ENCODE results near the gene RMDN3. TPM values are rescaled to one million over a fixed set of nuclear protein-coding genes. Genes with fewer than 3 reads are reported as not detected.

RMDN3 gene
- total RNA-seq, 1 donor = 19.9 TPM

DNA sequence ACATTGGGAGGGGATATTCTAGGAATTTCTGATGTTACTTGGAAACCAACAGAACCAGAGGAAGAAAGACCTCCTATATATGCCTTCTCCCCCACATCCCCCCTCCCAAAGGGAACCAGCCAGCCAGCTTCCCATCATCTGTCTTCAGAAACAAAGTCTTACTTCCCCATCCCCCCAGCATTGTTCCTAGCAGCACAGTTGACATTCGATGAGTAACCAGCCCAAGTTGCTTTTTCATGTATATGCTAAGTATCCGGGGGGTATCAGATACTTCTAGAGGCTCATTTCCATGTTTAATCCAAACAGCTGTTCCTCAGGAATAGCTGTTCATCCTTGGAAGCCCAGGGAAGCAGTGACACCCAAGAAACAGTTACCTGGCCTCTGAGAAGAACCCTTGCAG is 16.0 kb downstream of the RMDN3 start:
- no peaks in the 10 kb centered on the region for H3K9me3 ChIP-seq (ENCODE audit: low read depth, low read length)
- H3K79me2 ChIP-seq (ENCODE audit: insufficient read depth, low read length) = no peaks in the 10 kb centered on the region
- no peak overlapping the region for H3K4me3 ChIP-seq (ENCODE audit: insufficient read depth, low read length)
- no peak overlapping the region for H2AFZ ChIP-seq (ENCODE audit: low read length)
- TF ChIP-seq, protein P1, sequence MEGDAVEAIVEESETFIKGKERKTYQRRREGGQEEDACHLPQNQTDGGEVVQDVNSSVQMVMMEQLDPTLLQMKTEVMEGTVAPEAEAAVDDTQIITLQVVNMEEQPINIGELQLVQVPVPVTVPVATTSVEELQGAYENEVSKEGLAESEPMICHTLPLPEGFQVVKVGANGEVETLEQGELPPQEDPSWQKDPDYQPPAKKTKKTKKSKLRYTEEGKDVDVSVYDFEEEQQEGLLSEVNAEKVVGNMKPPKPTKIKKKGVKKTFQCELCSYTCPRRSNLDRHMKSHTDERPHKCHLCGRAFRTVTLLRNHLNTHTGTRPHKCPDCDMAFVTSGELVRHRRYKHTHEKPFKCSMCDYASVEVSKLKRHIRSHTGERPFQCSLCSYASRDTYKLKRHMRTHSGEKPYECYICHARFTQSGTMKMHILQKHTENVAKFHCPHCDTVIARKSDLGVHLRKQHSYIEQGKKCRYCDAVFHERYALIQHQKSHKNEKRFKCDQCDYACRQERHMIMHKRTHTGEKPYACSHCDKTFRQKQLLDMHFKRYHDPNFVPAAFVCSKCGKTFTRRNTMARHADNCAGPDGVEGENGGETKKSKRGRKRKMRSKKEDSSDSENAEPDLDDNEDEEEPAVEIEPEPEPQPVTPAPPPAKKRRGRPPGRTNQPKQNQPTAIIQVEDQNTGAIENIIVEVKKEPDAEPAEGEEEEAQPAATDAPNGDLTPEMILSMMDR (IDR thresholded peaks at IDR 0.05; ENCODE audit: extremely low read depth, low read depth, low read length) = no peak
- H3K27me3 ChIP-seq (ENCODE audit: insufficient read depth, low read length) = no peaks in the 10 kb centered on the region
- H3K4me2 ChIP-seq (ENCODE audit: insufficient read depth, low read length) = no peak overlapping the region
- peaks cover 4% of the 10 kb centered on the region for H4K20me1 ChIP-seq (ENCODE audit: insufficient read depth, low read length)
- H3K27ac ChIP-seq (ENCODE audit: low read depth, low read length) = no peak overlapping the region
- peaks cover 83% of the 10 kb centered on the region for H3K36me3 ChIP-seq (ENCODE audit: insufficient read depth, low read length)
- no peak for DNase-seq (ENCODE audit: insufficient read length, low spot score, missing footprints)
- peaks cover 8% of the 10 kb centered on the region for H3K4me1 ChIP-seq (ENCODE audit: insufficient read depth, low read length)

DNA sequence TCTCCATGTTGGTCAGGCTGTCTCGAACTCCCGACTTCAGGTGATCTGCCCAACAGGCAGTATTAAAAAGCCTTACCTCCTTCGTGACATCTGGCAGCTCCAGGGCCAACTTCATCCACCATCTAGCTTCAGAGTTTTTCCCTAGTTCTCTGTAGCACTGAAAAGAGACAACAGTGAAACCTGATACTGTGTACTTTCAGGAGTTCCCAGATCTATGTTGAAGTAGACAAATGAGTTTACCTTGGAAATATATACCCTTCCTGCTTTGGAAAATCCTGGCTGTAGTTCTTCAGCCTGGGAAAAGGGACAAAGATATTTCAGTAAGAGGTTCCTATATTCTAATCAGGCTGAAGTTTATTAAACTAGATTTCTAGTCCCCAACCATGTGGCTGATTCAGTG is 18.0 kb downstream of the RMDN3 start:
- TF ChIP-seq, protein P1 (IDR thresholded peaks at IDR 0.05; ENCODE audit: extremely low read depth, low read depth, low read length) = no peak
- Histone ChIP-seq H3K9me3 (ENCODE audit: low read depth, low read length) (no peaks in the 10 kb centered on the region), H4K20me1 (ENCODE audit: insufficient read depth, low read length) (no peaks in the 10 kb centered on the region), H3K4me1 (ENCODE audit: insufficient read depth, low read length) (no peaks in the 10 kb centered on the region), H3K79me2 (ENCODE audit: insufficient read depth, low read length) (no peaks in the 10 kb centered on the region), H3K27ac (ENCODE audit: low read depth, low read length) (no peak overlapping the region), H3K4me2 (ENCODE audit: insufficient read depth, low read length) (no peak overlapping the region), H3K4me3 (ENCODE audit: insufficient read depth, low read length) (no peak overlapping the region), H2AFZ (ENCODE audit: low read length) (no peak overlapping the region), H3K27me3 (ENCODE audit: insufficient read depth, low read length) (no peaks in the 10 kb centered on the region), H3K36me3 (ENCODE audit: insufficient read depth, low read length) (peaks cover 73% of the 10 kb centered on the region)
- DNase-seq (ENCODE audit: insufficient read length, low spot score, missing footprints) = no peak

- DNase-seq (ENCODE audit: insufficient read length, low spot score, missing footprints) = no peak
- no peaks in the 10 kb centered on the region for H4K20me1 ChIP-seq (ENCODE audit: insufficient read depth, low read length)
- no peak overlapping the region for H3K4me2 ChIP-seq (ENCODE audit: insufficient read depth, low read length)
- H3K9me3 ChIP-seq (ENCODE audit: low read depth, low read length) = no peaks in the 10 kb centered on the region
- no peaks in the 10 kb centered on the region for H3K4me1 ChIP-seq (ENCODE audit: insufficient read depth, low read length)
- H3K27me3 ChIP-seq (ENCODE audit: insufficient read depth, low read length) = no peaks in the 10 kb centered on the region
- H3K27ac ChIP-seq (ENCODE audit: low read depth, low read length) = peak overlapping the region; percentile 12
- peaks cover 75% of the 10 kb centered on the region for H3K36me3 ChIP-seq (ENCODE audit: insufficient read depth, low read length)
- H3K79me2 ChIP-seq (ENCODE audit: insufficient read depth, low read length) = no peaks in the 10 kb centered on the region
- no peak overlapping the region for H2AFZ ChIP-seq (ENCODE audit: low read length)
- H3K4me3 ChIP-seq (ENCODE audit: insufficient read depth, low read length) = no peak overlapping the region
- TF ChIP-seq, protein P1 (IDR thresholded peaks at IDR 0.05; ENCODE audit: extremely low read depth, low read depth, low read length) = no peak
These were observed 18.5 kb downstream of the RMDN3 start for GRCh38 chr15:40736575-40736974.

GRCh38 chr15:40731034-40731433 is 24.0 kb downstream of the RMDN3 start:
- no peaks in the 10 kb centered on the region for H4K20me1 ChIP-seq (ENCODE audit: insufficient read depth, low read length)
- no peaks in the 10 kb centered on the region for H3K79me2 ChIP-seq (ENCODE audit: insufficient read depth, low read length)
- peaks cover 41% of the 10 kb centered on the region for H3K36me3 ChIP-seq (ENCODE audit: insufficient read depth, low read length)
- H3K27me3 ChIP-seq (ENCODE audit: insufficient read depth, low read length) = no peaks in the 10 kb centered on the region
- DNase-seq (ENCODE audit: insufficient read length, low spot score, missing footprints) = no peak
- H3K9me3 ChIP-seq (ENCODE audit: low read depth, low read length) = no peaks in the 10 kb centered on the region
- H3K4me2 ChIP-seq (ENCODE audit: insufficient read depth, low read length) = no peak overlapping the region
- no peak overlapping the region for H2AFZ ChIP-seq (ENCODE audit: low read length)
- no peak overlapping the region for H3K27ac ChIP-seq (ENCODE audit: low read depth, low read length)
- no peaks in the 10 kb centered on the region for H3K4me1 ChIP-seq (ENCODE audit: insufficient read depth, low read length)
- H3K4me3 ChIP-seq (ENCODE audit: insufficient read depth, low read length) = no peak overlapping the region
- TF ChIP-seq, protein P1 (IDR thresholded peaks at IDR 0.05; ENCODE audit: extremely low read depth, low read depth, low read length) = no peak
